ENCODE measurements around the gene OR2AT4.

OR2AT4 gene

GRCh38 chr11:75142714-75143419, 46.2 kb upstream of the OR2AT4 start:
- no peak overlapping the region for H3K4me3 ChIP-seq

GRCh38 chr11:75141166-75141565, 44.5 kb upstream of the OR2AT4 start:
- intact Hi-C loops (cut with DNase I; ENCODE audit: low total_unique reads): no loop called here
- Histone ChIP-seq H3K36me3 (no peaks in the 10 kb centered on the region), H3K27ac (no peak overlapping the region), H3K9me3 (no peaks in the 10 kb centered on the region), H3K27me3 (peaks cover 0 to 28% of the 10 kb centered on the region in 2 donors), H3K4me1 (peaks cover 0 to 3% (median 0%) of the 10 kb centered on the region in 4 donors), H3K4me3 (no peak overlapping the region)
- no peak for TF ChIP-seq CTCF (IDR thresholded peaks at IDR 0.05)
- DNase-seq: peak in 1 of 2 donors; percentile 41

More at GRCh38 chr11:75142714-75143419, 46.2 kb upstream of the OR2AT4 start:
- intact Hi-C loops (cut with DNase I; ENCODE audit: low total_unique reads): no loop called here
- no peak for TF ChIP-seq CTCF (IDR thresholded peaks at IDR 0.05)
- H3K27ac ChIP-seq: no peak overlapping the region
- no peaks in the 10 kb centered on the region for H3K36me3 ChIP-seq
- DNase-seq: peak; percentile 81 to 83
- H3K9me3 ChIP-seq: no peaks in the 10 kb centered on the region
- H3K27me3 ChIP-seq: peaks cover 0 to 22% of the 10 kb centered on the region in 2 donors
- H3K4me1 ChIP-seq: peaks cover 0 to 3% (median 0%) of the 10 kb centered on the region in 4 donors

- Histone ChIP-seq H3K36me3 (no peaks in the 10 kb centered on the region), H3K4me1 (peaks cover 0 to 3% (median 0%) of the 10 kb centered on the region in 4 donors), H3K27ac (no peak overlapping the region), H3K27me3 (peaks cover 0 to 27% of the 10 kb centered on the region in 2 donors), H3K4me3 (no peak overlapping the region), H3K9me3 (no peaks in the 10 kb centered on the region)
- DNase-seq: peak; percentile 61 to 70
- intact Hi-C loops (cut with DNase I; ENCODE audit: low total_unique reads): no loop called here
- TF ChIP-seq CTCF (IDR thresholded peaks at IDR 0.05): peak; percentile 72 to 77
These were observed 43.8 kb upstream of the OR2AT4 start for GRCh38 chr11:75140269-75141138.

DNA sequence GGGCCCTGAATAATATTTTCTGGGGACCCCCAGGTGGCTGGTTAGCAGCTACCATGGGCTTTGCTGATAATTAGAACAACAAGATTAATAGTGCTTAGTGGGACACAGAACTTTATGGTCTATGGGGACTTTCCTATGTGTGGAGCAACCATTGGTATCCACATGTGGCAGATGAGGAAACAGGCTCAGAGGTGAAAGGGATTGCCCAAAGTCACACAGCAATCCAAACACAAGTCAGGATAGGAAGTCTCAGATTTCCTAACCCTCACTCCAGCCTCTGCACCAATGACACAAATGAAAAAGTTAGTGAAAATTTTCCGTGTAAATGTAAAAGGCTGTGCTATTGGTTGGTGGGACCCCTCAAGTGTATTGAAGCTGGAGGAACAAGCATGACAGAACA, 39.0 kb upstream of the OR2AT4 start:
- Histone ChIP-seq H3K36me3 (no peaks in the 10 kb centered on the region), H3K4me3 (no peak overlapping the region), H3K9me3 (no peaks in the 10 kb centered on the region), H3K27me3 (peaks cover 0 to 37% of the 10 kb centered on the region in 2 donors), H3K4me1 (peaks cover 0 to 3% (median 0%) of the 10 kb centered on the region in 4 donors), H3K27ac (no peak overlapping the region)
- DNase-seq: no peak
- no peak for TF ChIP-seq CTCF (IDR thresholded peaks at IDR 0.05)
- intact Hi-C loops (cut with DNase I; ENCODE audit: low total_unique reads): no loop called here

DNA sequence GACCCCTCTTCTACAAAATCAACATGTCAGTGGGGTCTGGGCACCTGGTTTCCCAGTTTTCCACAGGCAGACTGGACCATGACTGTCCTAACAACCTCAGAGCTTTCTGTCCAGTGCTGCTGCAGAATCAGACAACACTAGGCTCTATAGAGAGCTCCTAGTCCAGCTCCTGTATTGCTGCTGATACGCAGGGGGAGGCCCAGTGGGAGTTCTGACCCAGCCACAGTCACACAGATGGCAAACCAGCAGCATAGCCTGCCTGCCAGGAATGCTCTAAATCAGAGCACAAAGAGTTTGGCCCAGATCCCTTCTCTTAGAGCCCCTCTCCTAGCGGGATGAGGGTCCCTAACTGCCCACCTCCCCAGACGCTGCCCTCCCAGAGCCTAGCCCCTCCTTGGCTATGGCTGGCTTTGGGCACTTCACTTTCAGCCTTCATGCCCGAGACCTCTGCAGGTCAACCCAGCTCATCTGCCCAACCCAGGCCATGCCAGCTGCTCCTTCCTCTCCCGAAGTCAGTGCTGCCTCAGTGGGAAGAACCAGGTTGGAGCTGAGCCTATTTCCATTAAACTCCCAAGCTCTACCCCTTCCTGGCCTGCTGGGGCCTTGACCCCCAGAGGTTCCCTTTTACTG, 38.5 kb upstream of the OR2AT4 start:
- intact Hi-C loops (cut with DNase I; ENCODE audit: low total_unique reads): no loop called here
- peaks cover 0 to 34% of the 10 kb centered on the region in 2 donors for H3K27me3 ChIP-seq
- H3K9me3 ChIP-seq: no peaks in the 10 kb centered on the region
- no peak overlapping the region for H3K4me3 ChIP-seq
- no peaks in the 10 kb centered on the region for H3K36me3 ChIP-seq
- no peak overlapping the region for H3K27ac ChIP-seq
- TF ChIP-seq CTCF (IDR thresholded peaks at IDR 0.05): no peak
- DNase-seq: no peak
- no peaks in the 10 kb centered on the region for H3K4me1 ChIP-seq
